Endothelial cell of umbilical vein (primary cell): ENCODE measurements around the gene TSHZ3. TPM values are rescaled to one million over a fixed set of nuclear protein-coding genes. Genes with fewer than 3 reads are reported as not detected.

Experiments used
- BruUV-seq: library from RNA; stranded (reverse); fragments of 400-500 nt; replicated peaks from 2 replicates; lab custom pipeline; 2021; lab: Mats Ljungman, UMichigan
- CTCF ChIA-PET: fragments of 300-600, 350-600 bp; sonication (Branson Sonifier 250); formaldehyde crosslinking; loops from one replicate; lab custom pipeline; 2021; ENCODE audit warnings: antibody characterized with exemption, inconsistent platforms; lab: Charles Lee
- POLR2A ChIA-PET: fragments of 300-600, 350-600 bp; sonication (Branson Sonifier 250); formaldehyde crosslinking; loops from one replicate; lab custom pipeline; 2021; ENCODE audit warnings: antibody characterized with exemption, inconsistent platforms; lab: Charles Lee
- DNase-seq: peaks from one replicate; pipeline ENCODE4 v3.0.0-alpha.2; 2011; ENCODE audit warnings: low read depth, low spot score
- FAIRE-seq: peaks from 2 replicates; lab custom pipeline; 2011; peaks lifted over from hg19 to GRCh38; lab: Jason Lieb, UNC
- H2AFZ ChIP-seq: 2 replicates; pipeline ENCODE4 v1.6.0; 2012; ENCODE audit warnings: low read depth, low read length, control low read depth, inconsistent platforms
- H3K27ac ChIP-seq: 2 replicates; pipeline ENCODE4 v1.5.1; 2011; ENCODE audit warnings: low read depth, mild to moderate bottlenecking, control low read depth, low read length, moderate library complexity; ENCODE audit not compliant: insufficient read depth
- H3K27me3 ChIP-seq, 2 experiments: 2 replicates each; pipeline versions ENCODE4 v1.6.0 to v1.6.1; 2011; ENCODE audit warnings: low read length in 2 of 2, mixed read lengths in 1 of 2; ENCODE audit not compliant: control insufficient read depth in 2 of 2, insufficient read depth in 2 of 2
- H3K36me3 ChIP-seq, 2 experiments: 2 replicates in 1 of 2; 3 replicates in 1 of 2; pipeline ENCODE4 v1.5.1; 2011; ENCODE audit warnings: low read length in 2 of 2, mild to moderate bottlenecking in 1 of 2, moderate library complexity in 1 of 2; ENCODE audit not compliant: control insufficient read depth in 2 of 2, insufficient read depth in 2 of 2; ENCODE audit errors: extremely low read depth in 1 of 2
- H3K4me1 ChIP-seq: 3 replicates; pipeline ENCODE4 v1.5.1; 2011; ENCODE audit warnings: mild to moderate bottlenecking, low read length; ENCODE audit not compliant: control insufficient read depth, insufficient read depth; ENCODE audit errors: extremely low read depth
- H3K4me2 ChIP-seq: 2 replicates; pipeline ENCODE4 v1.6.1; 2011; ENCODE audit warnings: low read length, control low read depth, mixed read lengths; ENCODE audit not compliant: insufficient read depth
- H3K4me3 ChIP-seq, 3 experiments: fragments of 200-600 bp in 1 of 3; sonication (generic), shearing (Covaris generic) in 1 of 3; replicated peaks in 1 of 3; 2 replicates each; pipeline ENCODE4 v1.5.1; 2011 to 2016; ENCODE audit warnings: control low read depth in 3 of 3, low read length in 3 of 3, mild to moderate bottlenecking in 2 of 3, inconsistent platforms in 1 of 3, low read depth in 1 of 3, moderate library complexity in 1 of 3; ENCODE audit not compliant: insufficient read depth in 1 of 3
- H3K79me2 ChIP-seq: 2 replicates; pipeline ENCODE4 v1.6.0; 2012; ENCODE audit warnings: low read length, inconsistent platforms; ENCODE audit not compliant: control insufficient read depth, insufficient read depth
- H3K9ac ChIP-seq: replicated peaks from 2 replicates; pipeline ENCODE3; 2011; ENCODE audit warnings: low read length, control low read depth; ENCODE audit not compliant: insufficient read depth; ENCODE audit errors: extremely low read depth
- H3K9me1 ChIP-seq: replicated peaks from 3 replicates; pipeline ENCODE4 v1.6.0; 2011; ENCODE audit warnings: mild to moderate bottlenecking, low read length; ENCODE audit not compliant: control insufficient read depth, insufficient read depth; ENCODE audit errors: extremely low read depth
- H3K9me3 ChIP-seq: replicated peaks from 2 replicates; pipeline ENCODE4 v1.5.1; 2012; ENCODE audit warnings: low read length, inconsistent platforms; ENCODE audit not compliant: control insufficient read depth, insufficient read depth
- H4K20me1 ChIP-seq: replicated peaks from 2 replicates; pipeline ENCODE3; 2011; ENCODE audit warnings: mild to moderate bottlenecking, low read length; ENCODE audit not compliant: control insufficient read depth, insufficient read depth; ENCODE audit errors: extremely low read depth
- CTCF ChIP-seq, 2 donors: IDR thresholded peaks; 1 replicate in 1 of 2; 2 replicates in 1 of 2; pipeline ENCODE4 v1.5.1; 2011; ENCODE audit warnings: low read length in 2 of 2, mild to moderate bottlenecking in 2 of 2, moderate library complexity in 2 of 2, control low read depth in 1 of 2, inconsistent platforms in 1 of 2, low read depth in 1 of 2; ENCODE audit not compliant: insufficient read depth in 1 of 2; ENCODE audit errors: extremely low read depth in 1 of 2
- EZH2 ChIP-seq: IDR thresholded peaks from 2 replicates; pipeline ENCODE4 v1.6.1; 2012; ENCODE audit warnings: borderline replicate concordance, low read depth, mild to moderate bottlenecking, moderate library complexity, low read length, inconsistent platforms; ENCODE audit not compliant: severe bottlenecking
- FOS ChIP-seq: IDR thresholded peaks from 2 replicates; pipeline ENCODE4 v1.6.1; 2011; ENCODE audit warnings: mild to moderate bottlenecking, low read length, moderate library complexity, borderline replicate concordance; ENCODE audit not compliant: insufficient read depth
- GATA2 ChIP-seq: IDR thresholded peaks from 2 replicates; pipeline ENCODE4 v1.7.0; 2011; ENCODE audit warnings: low read depth, mild to moderate bottlenecking, moderate library complexity, mixed read lengths, low read length; ENCODE audit not compliant: insufficient read length, insufficient read depth
- JUN ChIP-seq: IDR thresholded peaks from 2 replicates; pipeline ENCODE4 v1.6.1; 2011; ENCODE audit warnings: borderline replicate concordance, low read depth; ENCODE audit not compliant: insufficient read length, insufficient read depth
- MAX ChIP-seq: IDR thresholded peaks from 2 replicates; pipeline ENCODE4 v1.6.1; 2011; ENCODE audit not compliant: insufficient read depth, insufficient read length
- MYC ChIP-seq: IDR thresholded peaks from one replicate; pipeline ENCODE4 v1.6.1; 2011; ENCODE audit warnings: mild to moderate bottlenecking, low read depth, low read length
- POLR2A ChIP-seq: IDR thresholded peaks from 2 replicates; pipeline ENCODE4 v1.6.1; 2012; ENCODE audit warnings: low read depth, mild to moderate bottlenecking, control low read depth, low read length
- POLR2AphosphoS5 ChIP-seq: IDR thresholded peaks from 2 replicates; pipeline ENCODE4 v1.6.1; 2012; ENCODE audit warnings: low read depth, mild to moderate bottlenecking, control low read depth, low read length, moderate library complexity; ENCODE audit not compliant: insufficient read depth
- dilution Hi-C: fragments of 300-500 bp; cut with MboI; formaldehyde crosslinking; loops from one replicate; pipeline ENCODE4 v1.15.0; 2019; ENCODE audit warnings: low sequenced_read_pairs; ENCODE audit not compliant: extremely low pct_ligation_motif_present
- intact Hi-C: fragments of 100-400 bp; cut with micrococcal nuclease; formaldehyde crosslinking; loops from one replicate; pipeline ENCODE4 v1.10.0; 2022
- polyA plus RNA-seq, 4 experiments: library from polyadenylated mRNA; depleted of rRNA in 3 of 4; stranded (reverse) in 3 of 4; unstranded in 1 of 4; fragments of >200 nt; gene quantifications; 2 replicates each; pipeline versions ENCODE4 v1.2.1 to v1.2.3, GENCODE V29; 2011 to 2012; ENCODE audit warnings: missing spikeins in 1 of 4
- total RNA-seq: library from RNA; stranded (reverse); gene quantifications from 2 replicates; pipeline ENCODE4 v1.2.3, GENCODE V29; 2021

Gene TSHZ3
- total and polyA plus RNA-seq, 2 donors (not counting 3 experiments of a cell fraction or from before 2014, with no cell fraction given) = 1.2 to 6.2 TPM

- Histone ChIP-seq H3K79me2 (no peaks in the 10 kb centered on the region), H3K27ac (no peak overlapping the region), H3K9ac (peak overlapping the region; percentile 47), H3K4me1 (peaks cover 10% of the 10 kb centered on the region), H3K4me3 (peak overlapping the region; percentile 73 to 79 (median 78)), H3K27me3 (peaks cover 49 to 62% of the 10 kb centered on the region in 2 experiments), H3K36me3 (no peaks in the 10 kb centered on the region), H3K9me1 (no peaks in the 10 kb centered on the region), H3K9me3 (no peaks in the 10 kb centered on the region), H4K20me1 (no peaks in the 10 kb centered on the region), H3K4me2 (peak overlapping the region; percentile 94), H2AFZ (peak overlapping the region; percentile 62)
- ChIA-PET POLR2A (no interaction called here), CTCF (interaction anchor here (1.6 kb wide), 1 partner anchor 668 kb away, joined by 5 read pairs; no protein-coding TSS in a partner anchor)
- DNase-seq (peak; percentile 24), FAIRE-seq (no peak)
- no TSS peak for BruUV-seq
- intact Hi-C loops = loop anchor here (5.0 kb wide), 1 partner anchor 34 kb away; no protein-coding TSS in a partner anchor
- TF ChIP-seq POLR2AphosphoS5 (no peak), GATA2 (no peak), MAX (no peak), EZH2 (peak; percentile 78), MYC (no peak)
- dilution Hi-C loops = no loop called here
Measured at GRCh38 chr19:31351056-31351854, 2.0 kb upstream of the TSHZ3 start.

GRCh38 chr19:31350693-31351055 lies 1.4 kb upstream of the TSHZ3 start:
- ChIA-PET POLR2A (no interaction called here), CTCF (interaction anchor here (1.6 kb wide), 1 partner anchor 668 kb away, joined by 5 read pairs; no protein-coding TSS in a partner anchor)
- Histone ChIP-seq H3K9ac (peak overlapping the region; percentile 47), H3K27me3 (peaks cover 43 to 56% of the 10 kb centered on the region in 2 experiments), H3K4me3 (peak overlapping the region; percentile 73 to 79 (median 78)), H2AFZ (peak overlapping the region; percentile 87), H3K36me3 (no peaks in the 10 kb centered on the region), H3K4me1 (peaks cover 10% of the 10 kb centered on the region), H4K20me1 (no peaks in the 10 kb centered on the region), H3K79me2 (no peaks in the 10 kb centered on the region), H3K27ac (no peak overlapping the region), H3K4me2 (peak overlapping the region; percentile 94), H3K9me3 (no peaks in the 10 kb centered on the region), H3K9me1 (no peaks in the 10 kb centered on the region)
- no peak for DNase-seq
- BruUV-seq = no TSS peak
- dilution Hi-C loops = no loop called here
- no peak for TF ChIP-seq FOS
- TF ChIP-seq JUN = no peak
- TF ChIP-seq EZH2 = no peak
- TF ChIP-seq POLR2A = no peak
- TF ChIP-seq GATA2 = no peak
- no peak for TF ChIP-seq CTCF (IDR thresholded peaks at IDR 0.05; ENCODE audit: extremely low read depth in 1 of 2, insufficient read depth in 1 of 2, low read depth in 1 of 2, low read length in 2 of 2)
- no peak for TF ChIP-seq MYC
- no peak for TF ChIP-seq MAX
- no peak for TF ChIP-seq POLR2AphosphoS5
- FAIRE-seq = no peak
- intact Hi-C loops = loop anchor here (5.0 kb wide), 1 partner anchor 33 kb away; no protein-coding TSS in a partner anchor
